ENCODE measurements around the gene HAPLN3.

Gene HAPLN3

DNA sequence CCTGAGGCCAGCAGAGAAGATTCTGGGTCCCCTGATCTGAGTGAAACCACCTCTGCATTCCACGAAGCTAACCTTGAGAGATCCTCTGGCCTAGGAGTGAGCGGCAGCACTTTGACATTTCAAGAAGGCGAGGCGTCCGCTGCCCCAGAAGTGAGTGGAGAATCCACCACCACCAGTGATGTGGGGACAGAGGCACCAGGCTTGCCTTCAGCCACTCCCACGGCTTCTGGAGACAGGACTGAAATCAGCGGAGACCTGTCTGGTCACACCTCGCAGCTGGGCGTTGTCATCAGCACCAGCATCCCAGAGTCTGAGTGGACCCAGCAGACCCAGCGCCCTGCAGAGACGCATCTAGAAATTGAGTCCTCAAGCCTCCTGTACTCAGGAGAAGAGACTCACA lies 36.4 kb downstream of the HAPLN3 start:
- no peak for DNase-seq

DNA sequence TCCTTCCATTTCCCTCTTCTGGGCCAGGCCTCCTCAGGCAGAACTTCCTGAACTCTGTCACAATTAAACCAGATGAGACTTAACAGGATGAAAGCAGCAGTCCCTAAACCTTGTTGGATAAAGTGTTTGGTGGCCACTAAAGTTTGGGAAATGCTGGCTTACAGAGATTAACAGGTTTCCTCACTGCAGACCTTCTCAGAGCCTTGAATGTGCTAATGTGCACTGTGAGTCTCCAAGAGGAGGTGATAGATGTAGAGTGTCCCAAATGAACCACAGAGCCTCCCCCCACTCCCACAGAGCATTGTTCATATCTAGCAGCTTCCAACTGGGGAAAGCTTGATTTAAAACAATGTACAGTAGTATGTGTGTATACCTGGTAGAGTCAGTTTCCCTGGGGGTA lies 42.9 kb downstream of the HAPLN3 start:
- no peak for DNase-seq

DNA sequence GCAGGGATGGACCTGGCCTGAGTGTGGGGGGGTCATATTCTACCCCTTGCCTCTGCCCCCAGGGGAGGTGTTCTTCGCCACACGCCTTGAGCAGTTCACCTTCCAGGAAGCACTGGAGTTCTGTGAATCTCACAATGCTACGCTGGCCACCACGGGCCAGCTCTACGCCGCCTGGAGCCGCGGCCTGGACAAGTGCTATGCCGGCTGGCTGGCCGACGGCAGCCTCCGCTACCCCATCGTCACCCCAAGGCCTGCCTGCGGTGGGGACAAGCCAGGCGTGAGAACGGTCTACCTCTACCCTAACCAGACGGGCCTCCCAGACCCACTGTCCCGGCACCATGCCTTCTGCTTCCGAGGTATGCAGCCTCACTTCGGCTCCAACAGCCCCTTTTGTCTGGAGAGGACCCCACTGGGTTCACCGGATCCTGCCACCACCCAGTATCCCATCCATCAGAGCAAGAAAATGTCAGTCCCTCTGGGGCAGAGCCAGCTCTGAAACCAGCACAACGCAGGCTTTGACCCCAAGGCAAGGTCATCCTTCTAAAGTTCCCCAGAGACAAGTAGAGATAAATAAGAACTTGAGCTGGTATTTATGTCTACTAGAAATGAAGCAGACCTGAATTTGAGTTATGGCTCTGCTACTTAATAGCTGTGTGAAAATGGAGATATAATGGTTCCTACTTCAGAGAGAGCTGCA lies 45.8 kb downstream of the HAPLN3 start:
- DNase-seq: no peak

DNA sequence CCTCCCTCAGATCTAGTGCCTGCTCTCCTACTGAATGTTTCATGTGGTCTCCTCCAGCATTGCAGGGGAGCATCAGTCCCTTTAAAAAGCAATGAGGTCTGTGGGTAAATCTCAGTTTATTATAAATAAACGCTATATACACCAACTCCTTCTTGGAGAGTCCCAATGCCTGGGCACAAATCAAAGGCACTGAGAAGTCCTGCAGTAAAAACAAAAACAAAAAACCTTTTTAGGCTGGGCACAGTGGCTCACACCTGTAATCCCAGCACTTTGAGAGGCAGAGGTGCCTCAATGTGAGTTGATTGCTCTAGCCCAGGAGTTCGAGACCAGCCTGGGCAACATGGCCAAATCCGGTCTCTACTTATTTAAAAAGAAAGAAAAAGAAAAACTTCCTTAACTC lies 47.1 kb downstream of the HAPLN3 start:
- DNase-seq: no peak

DNA sequence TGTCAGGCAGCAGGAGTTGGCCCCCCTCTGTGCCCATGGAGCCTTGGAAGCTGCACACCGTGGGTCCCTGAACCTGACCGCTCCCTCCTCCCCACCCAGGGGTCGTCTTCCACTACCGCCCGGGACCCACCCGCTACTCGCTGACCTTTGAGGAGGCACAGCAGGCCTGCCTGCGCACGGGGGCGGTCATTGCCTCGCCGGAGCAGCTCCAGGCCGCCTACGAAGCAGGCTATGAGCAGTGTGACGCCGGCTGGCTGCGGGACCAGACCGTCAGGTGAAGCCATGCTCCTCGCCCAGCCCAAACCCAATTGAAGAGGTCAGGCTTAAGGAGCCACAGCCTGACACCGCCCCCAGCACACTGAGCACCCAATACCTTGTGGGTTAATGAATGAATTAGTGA lies 48.2 kb downstream of the HAPLN3 start:
- no peak for DNase-seq

DNA sequence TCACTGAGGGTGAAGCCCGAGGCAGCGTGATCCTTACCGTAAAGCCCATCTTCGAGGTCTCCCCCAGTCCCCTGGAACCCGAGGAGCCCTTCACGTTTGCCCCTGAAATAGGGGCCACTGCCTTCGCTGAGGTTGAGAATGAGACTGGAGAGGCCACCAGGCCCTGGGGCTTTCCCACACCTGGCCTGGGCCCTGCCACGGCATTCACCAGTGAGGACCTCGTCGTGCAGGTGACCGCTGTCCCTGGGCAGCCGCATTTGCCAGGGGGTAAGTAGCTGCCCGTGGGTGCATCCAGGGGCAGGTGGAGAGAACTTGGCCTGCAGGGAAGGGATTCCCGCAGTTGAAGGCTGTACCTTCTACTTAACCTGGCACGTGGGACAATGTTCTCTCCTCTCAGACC lies 49.7 kb downstream of the HAPLN3 start:
- no peak for DNase-seq

DNA sequence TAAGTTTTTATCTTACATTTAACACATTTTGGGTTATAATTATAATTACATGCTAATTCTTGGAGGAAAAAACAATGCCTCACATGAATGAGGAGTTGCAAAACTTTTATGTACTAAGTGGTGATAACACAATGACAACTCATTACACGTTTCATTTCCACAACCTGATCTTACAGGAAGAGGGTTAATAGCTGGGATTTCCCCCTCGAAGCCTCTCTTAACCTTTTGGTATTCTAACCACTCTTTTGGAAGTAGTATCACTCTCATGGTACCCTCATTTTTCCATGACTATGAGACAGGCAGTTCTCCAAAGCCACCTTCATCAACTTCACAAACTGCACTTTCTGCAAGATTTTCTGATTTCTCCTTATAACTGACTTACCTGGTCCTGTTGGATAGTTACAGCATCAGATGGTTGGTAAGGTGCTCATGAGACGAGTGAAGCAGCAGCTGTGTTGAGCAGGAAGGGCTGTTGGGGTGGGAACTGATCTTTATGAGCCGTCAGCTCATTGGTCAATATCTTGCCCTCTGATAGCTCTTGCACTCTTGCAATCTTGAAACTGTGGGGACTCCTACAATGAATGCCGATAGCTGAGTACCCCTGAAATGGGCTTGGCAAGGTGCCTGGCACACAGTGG lies 50.5 kb downstream of the HAPLN3 start:
- DNase-seq: no peak

DNA sequence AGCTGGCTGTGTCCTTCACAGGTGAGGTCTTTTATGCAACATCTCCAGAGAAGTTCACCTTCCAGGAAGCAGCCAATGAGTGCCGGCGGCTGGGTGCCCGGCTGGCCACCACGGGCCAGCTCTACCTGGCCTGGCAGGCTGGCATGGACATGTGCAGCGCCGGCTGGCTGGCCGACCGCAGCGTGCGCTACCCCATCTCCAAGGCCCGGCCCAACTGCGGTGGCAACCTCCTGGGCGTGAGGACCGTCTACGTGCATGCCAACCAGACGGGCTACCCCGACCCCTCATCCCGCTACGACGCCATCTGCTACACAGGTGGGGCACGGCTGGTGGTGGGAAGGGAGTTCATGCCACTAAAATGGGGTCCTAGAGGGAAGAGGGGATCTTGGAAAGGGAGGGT lies 52.0 kb downstream of the HAPLN3 start:
- DNase-seq: no peak

DNA sequence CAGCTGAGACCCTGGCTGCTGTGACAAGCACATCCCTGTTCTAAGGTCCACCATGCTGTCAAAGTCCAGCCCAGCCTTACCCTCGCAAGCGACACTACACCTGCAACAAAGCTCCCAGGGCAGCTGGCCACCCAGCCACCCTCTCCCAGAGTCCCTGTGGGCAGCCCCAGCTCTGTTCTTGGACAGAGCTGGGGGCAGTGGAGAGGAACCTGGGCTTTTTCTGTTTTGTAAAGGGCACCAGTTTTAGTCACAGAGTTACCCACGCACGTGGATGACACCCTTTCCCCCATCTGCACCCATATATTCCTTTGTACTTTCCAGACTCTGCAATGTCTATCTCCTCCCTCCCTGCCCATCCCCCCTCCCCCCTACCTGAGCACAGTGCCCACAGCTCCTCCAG lies 53.2 kb downstream of the HAPLN3 start:
- DNase-seq: no peak

DNA sequence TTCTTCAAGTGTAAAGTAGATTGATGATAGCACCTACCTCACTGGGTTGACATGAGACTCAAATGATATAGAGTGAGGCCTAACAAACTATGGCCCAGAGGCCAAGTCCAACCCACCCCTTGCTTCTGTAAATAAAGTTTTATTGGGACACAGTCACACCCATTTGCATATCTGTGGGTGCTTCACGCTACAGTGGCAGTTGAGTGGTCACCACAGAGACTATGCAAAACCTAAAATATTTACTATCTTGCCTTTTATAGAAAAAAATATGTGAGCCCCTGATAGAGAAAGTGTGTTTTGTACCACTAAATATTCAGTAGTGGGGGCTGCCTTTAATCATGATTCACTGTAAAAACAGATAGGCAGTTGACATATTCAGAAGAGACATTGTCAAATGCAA lies 54.1 kb downstream of the HAPLN3 start:
- DNase-seq: no peak

DNA sequence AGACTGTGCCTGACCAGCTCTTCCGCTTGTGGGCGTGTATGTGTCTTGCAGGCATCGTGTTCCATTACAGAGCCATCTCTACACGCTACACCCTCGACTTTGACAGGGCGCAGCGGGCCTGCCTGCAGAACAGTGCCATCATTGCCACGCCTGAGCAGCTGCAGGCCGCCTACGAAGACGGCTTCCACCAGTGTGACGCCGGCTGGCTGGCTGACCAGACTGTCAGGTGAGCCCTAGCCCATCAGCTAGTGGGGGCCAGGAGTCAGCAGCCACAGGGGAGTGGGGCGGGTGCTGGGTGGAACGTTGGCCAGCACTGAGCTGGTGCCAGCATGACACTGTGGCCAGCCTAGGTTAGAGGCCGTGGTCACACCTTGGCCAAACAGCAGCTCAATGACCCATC lies 55.4 kb downstream of the HAPLN3 start:
- DNase-seq: no peak

DNA sequence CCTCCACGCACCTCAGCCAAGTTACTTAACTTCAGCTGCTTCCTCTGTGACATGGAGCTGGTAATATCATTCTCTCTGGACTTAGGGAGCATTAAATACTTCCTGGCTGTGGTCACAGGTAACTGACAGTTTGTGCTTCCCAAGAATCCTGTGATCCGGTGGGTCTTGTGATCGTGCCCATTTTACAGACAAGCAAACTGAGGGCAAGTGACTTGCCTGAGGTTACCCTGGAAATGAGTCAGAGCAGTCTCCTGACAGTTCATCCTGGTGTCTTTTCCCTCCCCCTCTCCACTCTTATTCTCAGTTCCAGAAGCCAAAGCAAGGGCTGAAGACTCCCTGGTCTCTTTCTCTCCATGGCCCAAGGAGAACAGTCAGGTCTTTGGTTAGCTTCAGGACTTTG lies 56.2 kb downstream of the HAPLN3 start:
- DNase-seq: no peak

DNA sequence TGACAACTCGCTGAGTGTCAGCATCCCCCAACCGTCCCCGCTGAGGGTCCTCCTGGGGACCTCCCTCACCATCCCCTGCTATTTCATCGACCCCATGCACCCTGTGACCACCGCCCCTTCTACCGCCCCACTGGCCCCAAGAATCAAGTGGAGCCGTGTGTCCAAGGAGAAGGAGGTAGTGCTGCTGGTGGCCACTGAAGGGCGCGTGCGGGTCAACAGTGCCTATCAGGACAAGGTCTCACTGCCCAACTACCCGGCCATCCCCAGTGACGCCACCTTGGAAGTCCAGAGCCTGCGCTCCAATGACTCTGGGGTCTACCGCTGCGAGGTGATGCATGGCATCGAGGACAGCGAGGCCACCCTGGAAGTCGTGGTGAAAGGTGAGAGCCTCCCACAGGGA lies 56.7 kb downstream of the HAPLN3 start:
- DNase-seq: no peak

DNA sequence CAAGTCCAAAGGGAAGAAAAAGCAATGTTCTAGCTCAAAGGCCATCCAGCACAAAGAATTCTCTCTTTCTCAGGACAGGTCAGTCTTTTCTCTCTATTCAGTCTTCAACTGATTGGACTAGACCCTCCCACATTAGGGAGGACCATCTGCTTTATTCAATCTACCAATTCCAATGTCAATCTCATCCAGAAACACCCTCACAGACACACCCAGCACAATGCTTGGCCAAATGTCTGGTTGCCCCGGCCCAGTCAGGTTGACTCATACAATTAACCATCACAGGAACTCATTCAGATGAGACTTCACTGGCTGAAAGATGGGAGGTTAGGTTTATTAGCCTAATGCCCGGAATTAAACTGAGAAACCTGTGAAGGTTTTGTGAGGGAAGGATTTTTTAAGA lies 59.7 kb downstream of the HAPLN3 start:
- no peak for DNase-seq

DNA sequence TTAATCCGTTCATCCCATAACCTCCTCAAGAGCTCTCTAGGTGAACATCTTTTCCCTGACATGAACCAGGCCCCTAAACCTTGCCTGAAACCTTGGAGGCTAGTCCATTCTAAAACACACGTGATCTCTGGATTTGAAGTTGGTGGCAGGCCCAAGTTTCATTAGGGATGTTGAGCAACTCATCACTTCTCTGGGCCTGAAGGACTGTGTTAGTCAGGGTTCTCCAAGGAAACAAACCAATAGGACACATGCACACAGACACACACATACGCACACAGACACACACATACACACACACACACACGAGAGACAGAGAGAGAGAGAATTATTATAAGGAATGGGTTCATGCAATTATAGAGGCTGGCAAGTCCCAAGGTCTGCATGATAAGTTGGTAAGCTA lies 60.2 kb downstream of the HAPLN3 start:
- DNase-seq: no peak

DNA sequence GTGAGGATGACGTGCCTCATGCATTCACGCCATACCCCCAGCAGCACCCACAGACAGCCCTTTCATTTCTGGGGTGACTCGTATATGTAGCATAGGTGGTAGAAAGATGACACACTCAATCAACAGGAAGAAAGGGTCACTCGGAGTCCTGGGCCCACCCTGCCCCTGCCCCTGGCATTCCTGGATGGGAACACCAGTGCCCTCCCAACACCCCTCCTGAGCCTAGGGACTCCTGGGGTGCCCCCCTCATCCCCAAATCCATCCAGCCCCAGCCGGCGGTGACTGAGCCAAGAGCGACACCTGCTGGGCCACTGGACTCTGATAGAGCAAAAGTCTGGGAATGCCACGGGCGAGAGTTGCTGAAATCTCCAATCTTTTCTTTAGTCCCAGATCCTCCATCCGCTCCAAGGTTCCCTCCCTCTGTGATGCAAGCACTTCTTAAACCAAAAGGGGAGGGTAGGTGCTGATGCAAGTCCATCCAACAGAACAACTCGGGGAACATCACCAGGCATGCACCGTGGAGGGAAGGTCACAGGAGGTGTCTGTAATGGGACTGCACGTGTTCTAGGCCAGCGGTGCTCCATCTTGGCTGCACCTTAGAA lies 61.0 kb downstream of the HAPLN3 start:
- no peak for DNase-seq

DNA sequence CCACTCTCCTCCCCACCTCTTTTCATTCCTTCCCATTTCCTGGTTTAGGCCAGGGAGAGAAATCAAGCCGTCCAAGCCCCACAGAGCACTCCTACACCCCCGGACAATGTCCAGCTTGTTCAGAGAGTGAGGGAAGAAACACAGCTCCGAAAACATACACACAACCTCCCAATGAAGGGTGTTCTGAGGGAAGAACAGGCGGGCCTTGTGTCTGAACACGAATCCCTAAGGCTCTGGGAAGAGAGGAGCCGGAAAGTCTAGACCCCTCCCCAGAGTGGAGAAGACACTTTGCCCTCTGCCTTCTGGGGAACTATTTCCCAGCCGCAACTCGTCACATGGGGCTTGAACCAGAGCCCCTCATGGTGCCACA lies 61.6 kb downstream of the HAPLN3 start:
- DNase-seq: no peak

DNA sequence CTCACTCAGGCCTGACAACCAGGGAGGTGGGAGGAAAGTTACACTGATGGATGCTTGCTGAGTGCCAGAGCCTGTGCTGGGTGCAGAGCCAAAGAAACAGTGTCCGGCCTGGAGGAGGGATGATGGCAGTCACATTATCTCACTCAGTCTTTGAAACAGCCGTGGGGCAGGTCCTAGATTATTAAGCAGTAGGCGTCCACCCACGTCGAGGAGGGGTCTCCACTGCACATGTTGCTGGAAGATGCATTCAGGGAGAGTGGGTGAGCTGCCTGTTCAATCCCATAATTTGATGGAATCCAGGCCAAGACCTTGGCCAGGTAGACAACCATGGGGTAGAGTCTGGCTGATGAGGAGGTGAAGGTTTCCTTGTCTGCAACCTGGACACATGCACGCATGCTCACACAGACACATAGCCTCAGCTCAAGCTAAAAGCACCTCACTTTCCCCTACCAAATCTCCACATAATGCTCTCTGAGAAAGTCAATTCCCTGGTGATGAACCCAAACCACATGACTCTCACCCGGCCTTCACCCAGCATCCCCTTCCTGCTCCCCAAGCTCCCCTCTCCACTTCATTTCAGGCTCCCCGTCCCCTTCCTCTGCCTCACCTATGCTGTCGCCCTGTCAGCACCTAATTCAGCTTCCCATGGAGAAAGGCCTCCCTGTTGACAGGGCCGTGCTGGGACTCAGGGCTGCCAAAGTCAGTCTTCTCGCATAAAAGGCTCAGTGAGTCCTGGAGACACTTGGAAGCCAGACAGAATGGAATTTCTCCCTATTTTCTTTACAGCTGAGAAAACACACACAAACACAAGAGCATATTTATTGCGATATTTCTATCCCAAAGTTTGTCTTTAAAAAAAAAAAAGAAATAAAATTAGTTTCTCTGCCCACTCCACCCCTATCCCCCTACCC lies 62.3 kb downstream of the HAPLN3 start:
- DNase-seq: no peak

DNA sequence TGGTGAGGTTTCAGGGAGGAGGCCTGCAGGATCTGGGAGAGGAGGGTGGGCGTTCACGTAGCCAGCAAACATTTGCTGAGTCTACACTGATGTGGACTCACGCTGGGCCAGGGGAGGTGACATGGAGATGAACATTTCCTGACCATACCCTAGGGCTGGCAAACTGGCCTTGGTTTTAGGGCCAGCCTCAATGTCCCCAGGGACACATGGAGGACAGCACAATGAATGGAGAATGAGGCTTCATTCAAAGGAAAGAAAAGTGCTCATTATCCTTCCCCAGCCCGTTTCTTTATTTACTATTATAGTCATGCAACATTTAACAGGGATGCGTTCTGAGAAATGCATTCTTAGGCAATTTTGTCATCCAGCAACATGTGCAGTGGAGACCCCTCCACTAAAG lies 65.3 kb downstream of the HAPLN3 start:
- no peak for DNase-seq

DNA sequence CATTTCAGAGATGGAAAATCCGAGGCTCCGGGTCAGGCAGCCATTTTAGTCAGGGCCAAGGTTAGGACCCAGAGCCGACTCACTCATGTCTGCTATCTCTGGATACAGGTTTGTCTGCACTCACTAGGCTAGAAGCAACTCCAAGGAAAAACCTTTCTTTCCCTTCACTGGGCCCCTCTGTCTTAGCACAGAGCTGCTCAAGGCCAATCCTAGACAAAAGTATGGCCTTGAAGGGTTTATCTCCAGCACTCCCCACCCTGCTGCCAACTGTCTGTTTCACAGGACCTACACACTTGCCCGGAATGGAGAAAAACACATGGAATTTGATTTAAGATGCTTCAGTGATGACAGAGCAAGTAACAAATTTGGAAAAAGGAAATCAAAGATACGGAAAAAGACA lies 66.6 kb downstream of the HAPLN3 start:
- no peak for DNase-seq
